H1 (cell line): ENCODE measurements around the gene CNDP1. TPM values are rescaled to one million over a fixed set of nuclear protein-coding genes. Genes with fewer than 3 reads are reported as not detected.

Experiments
- CTCF ChIA-PET: fragments of 300-600 bp; sonication (Branson Sonifier 250); formaldehyde crosslinking; loops from one replicate; lab custom pipeline; 2021; ENCODE audit not compliant: partially characterized antibody; lab: Charles Lee
- POLR2A ChIA-PET: fragments of 300-600 bp; sonication (Branson Sonifier 250); formaldehyde crosslinking; loops from one replicate; lab custom pipeline; 2021; ENCODE audit warnings: inconsistent platforms; ENCODE audit not compliant: partially characterized antibody; lab: Charles Lee
- DNase-seq, 2 experiments: peaks; one replicate each; pipeline versions ENCODE4 v3.0.0 to v3.0.0-alpha.2; 2010 to 2022; ENCODE audit warnings: low spot score in 2 of 2, low read depth in 1 of 2, mixed read lengths in 1 of 2
- FAIRE-seq: peaks from 2 replicates; lab custom pipeline; 2011; peaks lifted over from hg19 to GRCh38; lab: Jason Lieb, UNC
- H2AFZ ChIP-seq: 2 replicates; pipeline ENCODE4 v1.8.1; 2012; ENCODE audit warnings: low read length, inconsistent platforms
- H2AK5ac ChIP-seq: 2 replicates; pipeline ENCODE4 v1.6.1; 2013; ENCODE audit warnings: low read depth, low read length
- H2BK120ac ChIP-seq: replicated peaks from 2 replicates; pipeline ENCODE3; 2013; ENCODE audit warnings: low read depth, low read length, inconsistent platforms
- H2BK12ac ChIP-seq: 2 replicates; pipeline ENCODE4 v1.6.1; 2013; ENCODE audit warnings: low read depth, low read length
- H2BK15ac ChIP-seq: 2 replicates; pipeline ENCODE4 v1.6.1; 2013; ENCODE audit warnings: low read length
- H2BK20ac ChIP-seq: 2 replicates; pipeline ENCODE4 v1.6.1; 2013; ENCODE audit warnings: low read length
- H2BK5ac ChIP-seq: 2 replicates; pipeline ENCODE4 v1.6.1; 2013; ENCODE audit warnings: low read depth, low read length
- H3K14ac ChIP-seq: 2 replicates; pipeline ENCODE4 v1.6.1; 2013; ENCODE audit warnings: inconsistent platforms; ENCODE audit not compliant: insufficient read length
- H3K18ac ChIP-seq: 2 replicates; pipeline ENCODE4 v1.6.1; 2013; ENCODE audit warnings: low read length; ENCODE audit errors: extremely low read depth
- H3K23ac ChIP-seq: 2 replicates; pipeline ENCODE4 v1.6.1; 2013; ENCODE audit warnings: inconsistent platforms; ENCODE audit not compliant: insufficient read length
- H3K23me2 ChIP-seq: 2 replicates; pipeline ENCODE4 v1.6.1; 2013; ENCODE audit warnings: low read depth, low read length
- H3K27ac ChIP-seq: 2 replicates; pipeline ENCODE4 v1.6.1; 2011; ENCODE audit warnings: low read depth, low read length, inconsistent platforms
- H3K27me3 ChIP-seq, 4 experiments: replicated peaks in 1 of 4; 1 replicate in 1 of 4; 2 replicates in 3 of 4; pipeline versions ENCODE4 v1.6.1 to v1.8.1; 2011 to 2013; ENCODE audit warnings: low read length in 3 of 4, mild to moderate bottlenecking in 3 of 4, inconsistent platforms in 2 of 4, mixed read lengths in 2 of 4, moderate library complexity in 1 of 4; ENCODE audit not compliant: control insufficient read depth in 3 of 4, insufficient read depth in 3 of 4; ENCODE audit errors: extremely low read depth in 1 of 4
- H3K36me3 ChIP-seq, 4 experiments: 2 replicates each; pipeline versions ENCODE4 v1.6.1 to v1.8.1; 2011 to 2013; ENCODE audit warnings: mild to moderate bottlenecking in 4 of 4, low read length in 3 of 4, moderate library complexity in 2 of 4, control low read depth in 1 of 4, inconsistent platforms in 1 of 4; ENCODE audit not compliant: insufficient read depth in 4 of 4, control insufficient read depth in 2 of 4
- H3K4ac ChIP-seq: replicated peaks from 2 replicates; pipeline ENCODE3; 2013; ENCODE audit warnings: low read length, low read depth, mixed read lengths, inconsistent platforms; ENCODE audit not compliant: insufficient read length
- H3K4me1 ChIP-seq, 4 experiments: replicated peaks in 1 of 4; 1 replicate in 1 of 4; 2 replicates in 3 of 4; pipeline versions ENCODE4 v1.6.1 to v1.8.1; 2011 to 2013; ENCODE audit warnings: low read length in 3 of 4, inconsistent platforms in 2 of 4, mixed read lengths in 1 of 4; ENCODE audit not compliant: insufficient read depth in 4 of 4, control insufficient read depth in 3 of 4
- H3K4me2 ChIP-seq, 2 experiments: 2 replicates each; pipeline versions ENCODE4 v1.6.1 to v1.8.1; 2011 to 2013; ENCODE audit warnings: low read depth in 2 of 2, low read length in 2 of 2, control low read depth in 1 of 2, inconsistent platforms in 1 of 2, mild to moderate bottlenecking in 1 of 2; ENCODE audit not compliant: insufficient read depth in 1 of 2
- H3K4me3 ChIP-seq, 4 experiments: fragments of 200-600, 300-600 bp in 1 of 4; sonication (generic), shearing (Covaris generic), sonication (Bioruptor Twin) in 1 of 4; 2 replicates each; pipeline versions ENCODE4 v1.5.1 to v1.8.1; 2011 to 2016; ENCODE audit warnings: low read length in 4 of 4, low read depth in 3 of 4, control low read depth in 2 of 4, inconsistent platforms in 2 of 4, mild to moderate bottlenecking in 2 of 4, mixed read lengths in 1 of 4, moderate library complexity in 1 of 4; ENCODE audit not compliant: insufficient read depth in 2 of 4; ENCODE audit errors: extremely low read depth in 1 of 4
- H3K56ac ChIP-seq: replicated peaks from 2 replicates; pipeline ENCODE3; 2013; ENCODE audit warnings: low read depth, mild to moderate bottlenecking, mixed read lengths, low read length, inconsistent platforms; ENCODE audit not compliant: insufficient read length
- H3K79me1 ChIP-seq: 2 replicates; pipeline ENCODE4 v1.6.1; 2013; ENCODE audit warnings: low read depth, low read length, control low read depth
- H3K79me2 ChIP-seq, 2 experiments: 2 replicates each; pipeline versions ENCODE4 v1.6.1 to v1.8.1; 2012 to 2013; ENCODE audit warnings: low read length in 2 of 2, mild to moderate bottlenecking in 2 of 2, inconsistent platforms in 1 of 2; ENCODE audit not compliant: insufficient read depth in 2 of 2, control insufficient read depth in 1 of 2
- H3K9ac ChIP-seq, 4 experiments: replicated peaks in 1 of 4; 1 replicate in 1 of 4; 2 replicates in 3 of 4; pipeline versions ENCODE4 v1.6.1 to v1.8.1; 2011 to 2013; ENCODE audit warnings: low read depth in 3 of 4, low read length in 3 of 4, control low read depth in 2 of 4, mild to moderate bottlenecking in 2 of 4, moderate library complexity in 2 of 4, inconsistent platforms in 1 of 4; ENCODE audit errors: extremely low read depth in 1 of 4
- H3K9me3 ChIP-seq, 2 experiments: 2 replicates each; pipeline versions ENCODE4 v1.6.1 to v1.8.1; 2012 to 2013; ENCODE audit warnings: mild to moderate bottlenecking in 2 of 2, moderate library complexity in 2 of 2, control low read depth in 1 of 2, inconsistent platforms in 1 of 2, low read depth in 1 of 2, low read length in 1 of 2, mixed read lengths in 1 of 2; ENCODE audit not compliant: insufficient read depth in 2 of 2
- H4K20me1 ChIP-seq, 2 experiments: replicated peaks in 1 of 2; 2 replicates each; pipeline versions ENCODE3 to v1.8.1; 2011 to 2013; ENCODE audit warnings: inconsistent platforms in 2 of 2, low read length in 2 of 2, mild to moderate bottlenecking in 1 of 2; ENCODE audit not compliant: insufficient read depth in 2 of 2, control insufficient read depth in 1 of 2
- H4K5ac ChIP-seq: 2 replicates; pipeline ENCODE4 v1.6.1; 2013; ENCODE audit warnings: low read length, low read depth, mixed read lengths, inconsistent platforms; ENCODE audit not compliant: insufficient read length
- H4K8ac ChIP-seq: 2 replicates; pipeline ENCODE4 v1.8.0; 2013; ENCODE audit warnings: mild to moderate bottlenecking, moderate library complexity, low read length, inconsistent platforms; ENCODE audit not compliant: insufficient read depth; ENCODE audit errors: extremely low read depth
- H4K91ac ChIP-seq: replicated peaks from 2 replicates; pipeline ENCODE3; 2013; ENCODE audit warnings: low read length, mixed read lengths, inconsistent platforms; ENCODE audit not compliant: insufficient read length
- EGR1 ChIP-seq: IDR thresholded peaks from 2 replicates; pipeline ENCODE4 v1.6.1; 2011; ENCODE audit warnings: low read depth, low read length, borderline replicate concordance
- GTF2F1 ChIP-seq: IDR thresholded peaks from 2 replicates; pipeline ENCODE4 v1.6.1; 2012; ENCODE audit warnings: low read depth, low read length, improper control_type of control experiment, borderline replicate concordance
- TBP ChIP-seq: IDR thresholded peaks from 2 replicates; pipeline ENCODE4 v1.6.1; 2011; ENCODE audit warnings: low read depth, low read length, improper control_type of control experiment
- WGBS, 2 experiments: shearing (Covaris generic) in 1 of 2; methylation state at CpG; one replicate each; pipeline versions ENCODE4 v1.1.6 to v1.1.7; 2013 to 2015; ENCODE audit warnings: low lambda C conversion rate in 2 of 2, mixed read lengths in 2 of 2, inconsistent platforms in 1 of 2, low coverage in 1 of 2, missing lambda C conversion rate in 1 of 2; ENCODE audit not compliant: insufficient replicate concordance in 2 of 2, insufficient coverage in 1 of 2, insufficient read length in 1 of 2; ENCODE audit errors: extremely low coverage in 1 of 2, missing lambda C conversion rate in 1 of 2; 5-methylcytosine and 5-hydroxymethylcytosine counted together
- polyA plus RNA-seq, 7 experiments: library from polyadenylated mRNA; depleted of rRNA in 3 of 7; stranded (reverse) in 5 of 7; unstranded in 2 of 7; fragments of >200 nt in 5 of 7; fragments of 200-250 nt in 2 of 7; gene quantifications; 1 replicate in 5 of 7; 2 replicates in 1 of 7; 4 replicates in 1 of 7; pipeline versions ENCODE4 v1.2.1 to v1.2.3, GENCODE V29; 2011 to 2013; ENCODE audit warnings: missing spikeins in 2 of 7, mixed read lengths in 2 of 7
- total RNA-seq: library from RNA; stranded (reverse); fragmentation: NEBNext Ultra II Directional; extraction: Animal tissue kit (Norgen Biotek cat#: 25700); gene quantifications from 2 replicates; pipeline ENCODE4 v1.2.1, GENCODE V29; 2021

CNDP1 gene
- total and polyA plus RNA-seq, 2 of the 8 experiments (the other 6 are each of a cell fraction or from before 2014, with no cell fraction given), result 0.09 TPM; not detected in 1

GRCh38 chr18:74530584-74530862, 3.8 kb upstream of the CNDP1 start:
- Histone ChIP-seq H2AK5ac (no peak overlapping the region), H3K4ac (no peak overlapping the region), H3K14ac (no peak overlapping the region), H2BK12ac (no peak overlapping the region), H3K56ac (no peak overlapping the region), H3K9me3 (no peaks in the 10 kb centered on the region), H4K91ac (no peak overlapping the region), H3K79me2 (no peaks in the 10 kb centered on the region), H3K4me3 (no peak overlapping the region), H3K4me1 (no peaks in the 10 kb centered on the region; a peak in 1 of 7 replicates), H3K23me2 (no peaks in the 10 kb centered on the region), H3K9ac (no peak overlapping the region), H2BK20ac (no peak overlapping the region), H2AFZ (no peak overlapping the region), H2BK15ac (no peak overlapping the region), H4K5ac (no peak overlapping the region), H3K36me3 (no peaks in the 10 kb centered on the region), H3K4me2 (no peak overlapping the region), H3K18ac (no peak overlapping the region), H3K23ac (no peak overlapping the region), H4K8ac (no peak overlapping the region), H2BK120ac (no peak overlapping the region), H3K79me1 (no peaks in the 10 kb centered on the region), H2BK5ac (no peak overlapping the region), H3K27ac (no peak overlapping the region), H3K27me3 (no peaks in the 10 kb centered on the region), H4K20me1 (no peaks in the 10 kb centered on the region)
- ChIA-PET CTCF (interaction anchor here (0.6 to 1.8 kb wide), 5 partner anchors 21 to 366 kb away, joined by 3 to 5 read pairs (median 4); no protein-coding TSS in a partner anchor), POLR2A (interaction anchor here (1.1 kb wide), 1 partner anchor 66 kb away, joined by 3 read pairs; no protein-coding TSS in a partner anchor)
- FAIRE-seq (no peak), DNase-seq (no peak)
- 96% methylated on average over 6 of the region's 6 CpGs; no CpG with 5 or more reads in 1 of the 2 experiments for WGBS, 2 experiments
- TF ChIP-seq GTF2F1, result no peak
- TF ChIP-seq TBP, result no peak
- TF ChIP-seq EGR1, result no peak
